SK-N-DZ (cell line): ENCODE results near the gene MAD2L1. TPM values are rescaled to one million over a fixed set of nuclear protein-coding genes. Genes with fewer than 3 reads are reported as not detected.
"Not testable (repeated sequence)": the region's sequence is repeated elsewhere in the genome, so short reads cannot be mapped to it uniquely, and the experiment has no call there.

ENCODE experiments used
- DNase-seq: peaks from one replicate; pipeline ENCODE4 v3.0.0-alpha.2; 2015; ENCODE audit warnings: low spot score
- polyA plus RNA-seq, 2 experiments: library from polyadenylated mRNA; depleted of rRNA; stranded (reverse); fragments of >200 nt; gene quantifications; 2 replicates each; pipeline ENCODE4 v1.2.3, GENCODE V29; 2014

The MAD2L1 gene
- 237 and 307 TPM in 2 replicates for polyA plus RNA-seq (2014; cell fraction: cytosol; rRNA removed)
- polyA plus RNA-seq (2014; cell fraction: nucleus; rRNA removed) = 118 and 239 TPM in 2 replicates

GRCh38 chr4:120066517-120067340 lies at the start of gene MAD2L1:
MAD2L1 (minus strand) TSS chr4:120066848; CDS start chr4:120066734, 114 bp downstream.
- peak; percentile 98 for DNase-seq

- no peak for DNase-seq
Observed at GRCh38 chr4:120111745-120112144, 45.1 kb upstream of the MAD2L1 start.

- DNase-seq = no peak
Observed at GRCh38 chr4:120109406-120109805, 42.8 kb upstream of the MAD2L1 start.

- no peak for DNase-seq
Observed at GRCh38 chr4:120105472-120105871, 38.8 kb upstream of the MAD2L1 start.

GRCh38 chr4:120096508-120097297 lies 30.1 kb upstream of the MAD2L1 start:
- no peak for DNase-seq

- DNase-seq = no peak
Observed at GRCh38 chr4:120088507-120088906, 21.9 kb upstream of the MAD2L1 start.

- not testable (repeated sequence) for DNase-seq
Observed at GRCh38 chr4:120088066-120088465, 21.4 kb upstream of the MAD2L1 start.

GRCh38 chr4:120085705-120086104 lies 19.1 kb upstream of the MAD2L1 start:
- no peak for DNase-seq

- DNase-seq = no peak
Observed at GRCh38 chr4:120084327-120084726, 17.7 kb upstream of the MAD2L1 start.

GRCh38 chr4:120083152-120083551 lies 16.5 kb upstream of the MAD2L1 start:
- no peak for DNase-seq

GRCh38 chr4:120082251-120082650 lies 15.6 kb upstream of the MAD2L1 start:
- DNase-seq = peak; percentile 22

- peak; percentile 41 for DNase-seq
Observed at GRCh38 chr4:120081726-120082125, 15.1 kb upstream of the MAD2L1 start.

GRCh38 chr4:120080533-120080932 lies 13.9 kb upstream of the MAD2L1 start:
- no peak for DNase-seq

GRCh38 chr4:120079839-120080520 lies 13.3 kb upstream of the MAD2L1 start:
- no peak for DNase-seq

GRCh38 chr4:120078216-120078615 lies 11.6 kb upstream of the MAD2L1 start:
- no peak for DNase-seq

- DNase-seq = peak; percentile 70
Observed at GRCh38 chr4:120071192-120071795, 4.6 kb upstream of the MAD2L1 start.

- no peak for DNase-seq
Observed at GRCh38 chr4:120070196-120070595, 3.5 kb upstream of the MAD2L1 start.

GRCh38 chr4:120065974-120066516 lies 603 bp downstream of the MAD2L1 start:
- no peak for DNase-seq

GRCh38 chr4:120064887-120065286 lies 1.8 kb downstream of the MAD2L1 start:
- DNase-seq = no peak

- not testable (repeated sequence) for DNase-seq
Observed at GRCh38 chr4:120063711-120064110, 2.9 kb downstream of the MAD2L1 start.

GRCh38 chr4:120062663-120063195 lies 3.9 kb downstream of the MAD2L1 start:
- DNase-seq = no peak
